Stimulated activated CD8-positive, alpha-beta memory T cell treated with anti-CD3 and anti-CD28 coated beads, Interleukin-7, amount 100 ng/mL, for 1 hour (primary cell): ENCODE data around the gene GRPEL1.
"Not testable (repeated sequence)": the region's sequence is repeated elsewhere in the genome, so short reads cannot be mapped to it uniquely, and the experiment has no call there.

Experiments
- DNase-seq, 2 donors: peaks; one replicate each; pipeline ENCODE4 v3.0.0-alpha.2; 2020; ENCODE audit warnings: low read depth in 2 of 2

The GRPEL1 gene

GRCh38 chr4:7092026-7092425, 24.2 kb upstream of the GRPEL1 start:
- no peak for DNase-seq

- no peak for DNase-seq
Measured at GRCh38 chr4:7089213-7089986, 21.5 kb upstream of the GRPEL1 start.

- DNase-seq: no peak
Measured at GRCh38 chr4:7087036-7087435, 19.2 kb upstream of the GRPEL1 start.

GRCh38 chr4:7086384-7086783, 18.5 kb upstream of the GRPEL1 start:
- no peak for DNase-seq

- DNase-seq: not testable (repeated sequence)
Measured at GRCh38 chr4:7084564-7084961, 16.7 kb upstream of the GRPEL1 start.

GRCh38 chr4:7083597-7084563, 16.0 kb upstream of the GRPEL1 start:
- no peak for DNase-seq

- DNase-seq: not testable (repeated sequence)
Measured at GRCh38 chr4:7079909-7080308, 12.0 kb upstream of the GRPEL1 start.

- not testable (repeated sequence) for DNase-seq
Measured at GRCh38 chr4:7079483-7079882, 11.6 kb upstream of the GRPEL1 start.

GRCh38 chr4:7078025-7078424, 10.2 kb upstream of the GRPEL1 start:
- no peak for DNase-seq

- DNase-seq: no peak
Measured at GRCh38 chr4:7077371-7077770, 9.5 kb upstream of the GRPEL1 start.

GRCh38 chr4:7076696-7077082, 8.8 kb upstream of the GRPEL1 start:
- DNase-seq: no peak

GRCh38 chr4:7075962-7076695, 8.3 kb upstream of the GRPEL1 start:
- no peak for DNase-seq

GRCh38 chr4:7074426-7074825, 6.6 kb upstream of the GRPEL1 start:
- no peak for DNase-seq

- no peak for DNase-seq
Measured at GRCh38 chr4:7073526-7074390, 5.9 kb upstream of the GRPEL1 start.

- no peak for DNase-seq
Measured at GRCh38 chr4:7073059-7073458, 5.2 kb upstream of the GRPEL1 start.

- DNase-seq: peak; percentile 74 to 83
Measured at GRCh38 chr4:7070729-7071511, 3.1 kb upstream of the GRPEL1 start.

- DNase-seq: no peak
Measured at GRCh38 chr4:7068883-7069282, 1.0 kb upstream of the GRPEL1 start.

GRCh38 chr4:7068279-7068842, 497 bp upstream of the GRPEL1 start:
- no peak for DNase-seq

GRCh38 chr4:7067126-7067451, 775 bp downstream of the GRPEL1 start:
- DNase-seq: no peak

GRCh38 chr4:7066493-7066892, 1.4 kb downstream of the GRPEL1 start:
- DNase-seq: no peak
